Neural cell (in vitro differentiated cells): Measurements from ENCODE around the gene TFR2. TPM values are rescaled to one million over a fixed set of nuclear protein-coding genes. Genes with fewer than 3 reads are reported as not detected.

ENCODE experiments used
- H2AFZ ChIP-seq: fragments of 200-600, 300-800 bp; sonication (generic), shearing (Covaris generic); 2 replicates; pipeline ENCODE4 v1.6.0; 2014; ENCODE audit warnings: low read depth, mild to moderate bottlenecking, antibody characterized with exemption, low read length, moderate library complexity
- H3F3A ChIP-seq: fragments of 200-600 bp; shearing (Covaris generic); 2 replicates; pipeline ENCODE4 v1.6.1; 2016; ENCODE audit warnings: mild to moderate bottlenecking, moderate library complexity, mixed read lengths, antibody characterized with exemption, low read length; ENCODE audit not compliant: insufficient read depth, poor library complexity, severe bottlenecking
- H3K27ac ChIP-seq: fragments of 200-600, 300-800 bp; sonication (generic), shearing (Covaris generic); 2 replicates; pipeline ENCODE4 v1.5.1; 2014; ENCODE audit warnings: mild to moderate bottlenecking, low read length, moderate library complexity
- H3K27me3 ChIP-seq: fragments of 300-800, 200-600 bp; sonication (generic), shearing (Covaris generic); 2 replicates; pipeline ENCODE4 v1.6.0; 2014; ENCODE audit warnings: mild to moderate bottlenecking, low read depth, low read length, moderate library complexity; ENCODE audit not compliant: insufficient read depth
- H3K36me3 ChIP-seq: fragments of 300-800, 200-600 bp; sonication (generic), shearing (Covaris generic); 2 replicates; pipeline ENCODE4 v1.5.1; 2014; ENCODE audit warnings: mild to moderate bottlenecking, antibody characterized with exemption, low read length, moderate library complexity; ENCODE audit not compliant: insufficient read depth
- H3K4me2 ChIP-seq: fragments of 300-800, 200-600 bp; sonication (generic), shearing (Covaris generic); 2 replicates; pipeline ENCODE4 v1.6.0; 2014; ENCODE audit warnings: mild to moderate bottlenecking, low read length
- H3K4me3 ChIP-seq: fragments of 300-800, 200-600 bp; sonication (generic), shearing (Covaris generic); 2 replicates; pipeline ENCODE4 v1.5.1; 2014; ENCODE audit warnings: mild to moderate bottlenecking, low read length, moderate library complexity
- H3K79me2 ChIP-seq: fragments of 200-600 bp; shearing (Covaris generic); replicated peaks from 2 replicates; pipeline ENCODE4 v1.6.0; 2014; ENCODE audit warnings: mild to moderate bottlenecking, low read length, moderate library complexity; ENCODE audit not compliant: insufficient read depth
- H3K9ac ChIP-seq: fragments of 300-800, 200-600 bp; sonication (generic), shearing (Covaris generic); 2 replicates; pipeline ENCODE4 v1.6.1; 2016; ENCODE audit warnings: mild to moderate bottlenecking, low read length, mixed read lengths
- H3K9me2 ChIP-seq: fragments of 200-600 bp; shearing (Covaris generic); 2 replicates; pipeline ENCODE4 v1.6.1; 2016; ENCODE audit warnings: mild to moderate bottlenecking, low read length, mixed read lengths; ENCODE audit not compliant: insufficient read depth
- H3K9me3 ChIP-seq: fragments of 200-600, 300-800 bp; sonication (generic), shearing (Covaris generic); 2 replicates; pipeline ENCODE4 v1.6.1; 2016; ENCODE audit warnings: mild to moderate bottlenecking, mixed run types, low read length, moderate library complexity, mixed read lengths
- H4K20me1 ChIP-seq: fragments of 200-600 bp; shearing (Covaris generic); 2 replicates; pipeline ENCODE4 v1.6.1; 2016; ENCODE audit warnings: mild to moderate bottlenecking, mixed run types; ENCODE audit not compliant: insufficient read depth
- CTCF ChIP-seq: fragments of 450-650 bp; IDR thresholded peaks from 2 replicates; pipeline ENCODE4 v1.5.1; 2014; ENCODE audit warnings: antibody characterized with exemption, mild to moderate bottlenecking, moderate library complexity; ENCODE audit not compliant: poor library complexity, severe bottlenecking
- EP300 ChIP-seq: fragments of 450-650 bp; conservative IDR thresholded peaks from 2 replicates; pipeline ENCODE4 v1.6.1; 2014; ENCODE audit warnings: antibody characterized with exemption, mild to moderate bottlenecking, moderate library complexity; ENCODE audit not compliant: poor library complexity, severe bottlenecking
- EZH2 ChIP-seq: fragments of 200-600, 300-800 bp; shearing (Covaris generic), sonication (generic); IDR thresholded peaks from 2 replicates; pipeline ENCODE4 v1.6.1; 2014; ENCODE audit warnings: antibody characterized with exemption, low read length, borderline replicate concordance, mild to moderate bottlenecking; ENCODE audit not compliant: insufficient read depth, poor library complexity, severe bottlenecking
- MXI1 ChIP-seq: fragments of 450-650 bp; conservative IDR thresholded peaks from 2 replicates; pipeline ENCODE4 v1.6.1; 2014; ENCODE audit warnings: antibody characterized with exemption, mild to moderate bottlenecking; ENCODE audit not compliant: poor library complexity, severe bottlenecking
- POLR2AphosphoS5 ChIP-seq: IDR thresholded peaks from 2 replicates; pipeline ENCODE4 v1.6.1; 2012
- RAD21 ChIP-seq: fragments of 450-650 bp; conservative IDR thresholded peaks from 2 replicates; pipeline ENCODE4 v1.6.1; 2014; ENCODE audit warnings: antibody characterized with exemption, mild to moderate bottlenecking, moderate library complexity
- REST ChIP-seq: IDR thresholded peaks from 2 replicates; pipeline ENCODE4 v1.6.1; 2012; ENCODE audit warnings: borderline replicate concordance
- SMC3 ChIP-seq: fragments of 450-650 bp; conservative IDR thresholded peaks from 2 replicates; pipeline ENCODE4 v1.6.1; 2014; ENCODE audit warnings: antibody characterized with exemption, mild to moderate bottlenecking, moderate library complexity; ENCODE audit not compliant: poor library complexity
- TAF1 ChIP-seq: IDR thresholded peaks from 2 replicates; pipeline ENCODE4 v1.6.1; 2012; ENCODE audit warnings: low read depth
- polyA plus RNA-seq: library from polyadenylated mRNA; depleted of rRNA; stranded (reverse); fragments of >200 nt; gene quantifications from 2 replicates; pipeline ENCODE4 v1.2.3, GENCODE V29; 2014

TFR2 gene
- polyA plus RNA-seq, 1 donor from 2014 or later = 21.0 TPM

GRCh38 chr7:100673942-100674410 is 32.6 kb upstream of the TFR2 start:
- Histone ChIP-seq H3K9me2 (no peaks in the 10 kb centered on the region), H3K4me3 (peak overlapping the region; percentile 87), H3K27me3 (no peaks in the 10 kb centered on the region), H3K9ac (peak overlapping the region; percentile 97), H3K9me3 (no peaks in the 10 kb centered on the region), H4K20me1 (no peaks in the 10 kb centered on the region), H3K27ac (peak overlapping the region; percentile 88), H2AFZ (peak overlapping the region; percentile 45), H3K79me2 (peaks cover 28% of the 10 kb centered on the region), H3K4me2 (peak overlapping the region; percentile 78), H3F3A (no peaks in the 10 kb centered on the region), H3K36me3 (peaks cover 3% of the 10 kb centered on the region)
- TF ChIP-seq CTCF = no peak
- no peak for TF ChIP-seq SMC3
- no peak for TF ChIP-seq EP300
- TF ChIP-seq TAF1 = no peak
- no peak for TF ChIP-seq EZH2
- peak; percentile 8 for TF ChIP-seq MXI1
- no peak for TF ChIP-seq POLR2AphosphoS5
- peak; percentile 57 for TF ChIP-seq REST
- no peak for TF ChIP-seq RAD21

- no peaks in the 10 kb centered on the region for H3K9me3 ChIP-seq
- H3K4me3 ChIP-seq = peak within 1 kb of the TSS; percentile 87
- no peaks in the 10 kb centered on the region for H3K27me3 ChIP-seq
- no peaks in the 10 kb centered on the region for H3F3A ChIP-seq
- peaks cover 3% of the 10 kb centered on the region for H3K36me3 ChIP-seq
- no peaks in the 10 kb centered on the region for H4K20me1 ChIP-seq
- peak within 1 kb of the TSS; percentile 88 for H3K27ac ChIP-seq
- H3K4me2 ChIP-seq = peak within 1 kb of the TSS; percentile 78
- H2AFZ ChIP-seq = peak within 1 kb of the TSS; percentile 45
- peaks cover 28% of the 10 kb centered on the region for H3K79me2 ChIP-seq
- H3K9me2 ChIP-seq = no peaks in the 10 kb centered on the region
- peak within 1 kb of the TSS; percentile 97 for H3K9ac ChIP-seq
- TF ChIP-seq REST (no peak), EZH2 (no peak), RAD21 (peak; percentile 48), MXI1 (peak; percentile 71), EP300 (peak; percentile 87), TAF1 (no peak), POLR2AphosphoS5 (peak; percentile 70), SMC3 (peak; percentile 55), CTCF (peak; percentile 34)
Measured at GRCh38 chr7:100673302-100673941, 32.1 kb upstream of the TFR2 start, which contains the start of gene GNB2. Gene GNB2, plus strand, starts transcription at chr7:100673740. Its CDS starts 2,526 bp downstream, at chr7:100676266.
